ENCODE measurements around the gene PCMTD2. TPM values are rescaled to one million over a fixed set of nuclear protein-coding genes. Genes with fewer than 3 reads are reported as not detected.

Gene PCMTD2
- total RNA-seq, 1 experiment from 2014 or later: 52.0 TPM

GRCh38 chr20:64236137-64237088 is 19.1 kb upstream of the PCMTD2 start:
- Histone ChIP-seq H3T11ph (ENCODE audit: low read length) (no peak overlapping the region), H3K4ac (ENCODE audit: low read depth, low read length) (no peak overlapping the region), H3K23me2 (ENCODE audit: insufficient read length, low read depth, low read length, poor library complexity, severe bottlenecking) (no peaks in the 10 kb centered on the region), H3K9me3 (ENCODE audit: control insufficient read depth, low read depth, low read length) (no peaks in the 10 kb centered on the region), H3K27me3 (ENCODE audit: insufficient read depth, low read length) (no peaks in the 10 kb centered on the region), H2BK5ac (ENCODE audit: insufficient read length, low read length) (no peak overlapping the region), H2BK120ac (ENCODE audit: low read depth, low read length, poor library complexity, severe bottlenecking) (no peak overlapping the region), H3K14ac (ENCODE audit: insufficient read depth, low read length) (no peak overlapping the region), H2AFZ (ENCODE audit: low read length) (no peak overlapping the region), H3K79me2 (ENCODE audit: insufficient read depth, low read length) (no peaks in the 10 kb centered on the region), H3K4me2 (ENCODE audit: insufficient read depth, insufficient read length, low read length) (no peak overlapping the region), H3K27ac (ENCODE audit: insufficient read length, low read depth, low read length) (no peak overlapping the region), H3K9ac (ENCODE audit: extremely low read depth, insufficient read length, low read length) (no peak overlapping the region), H2BK20ac (ENCODE audit: low read depth, low read length, poor library complexity, severe bottlenecking) (no peak overlapping the region), H3K18ac (ENCODE audit: insufficient read length, low read depth, low read length) (no peak overlapping the region), H4K8ac (replicated peaks; ENCODE audit: insufficient read length, low read depth, low read length) (no peak overlapping the region), H4K20me1 (ENCODE audit: control insufficient read depth, insufficient read depth, insufficient read length) (no peaks in the 10 kb centered on the region), H2BK15ac (ENCODE audit: low read depth, low read length) (no peak overlapping the region), H3K23ac (ENCODE audit: insufficient read length, low read depth, low read length) (no peak overlapping the region), H4K5ac (ENCODE audit: insufficient read length, low read depth, low read length) (no peak overlapping the region), H3K4me1 (ENCODE audit: insufficient read depth, low read length) (no peaks in the 10 kb centered on the region), H2AK5ac (ENCODE audit: insufficient read length, low read length) (no peak overlapping the region), H4K91ac (ENCODE audit: insufficient read length, low read depth, low read length) (no peak overlapping the region), H3K56ac (ENCODE audit: insufficient read length, low read depth, low read length) (no peak overlapping the region), H3K79me1 (ENCODE audit: insufficient read depth, low read depth, low read length, poor library complexity, severe bottlenecking) (no peaks in the 10 kb centered on the region), H2BK12ac (ENCODE audit: insufficient read length, low read depth, low read length) (no peak overlapping the region)
- DNase-seq: no peak
- WGBS (ENCODE audit: extremely low coverage, insufficient read length, low lambda C conversion rate): no CpG with 5 or more reads among the region's 27 CpGs
- Mint-ChIP-seq H3K4me1 (peaks cover 0 to 4% of the 10 kb centered on the region in 2 experiments; a peak in 1 of 4 replicates), H3K27ac (no peak overlapping the region), H3K27me3 (ENCODE audit: low read depth) (peaks cover 10% of the 10 kb centered on the region), H3K36me3 (ENCODE audit: insufficient read depth in 1 of 3, low read depth in 3 of 3) (peaks cover 6 to 35% (median 13%) of the 10 kb centered on the region in 3 experiments; a peak in 5 of 7 replicates), H3K4me3 (no peak overlapping the region), H3K9me3 (peaks cover 34 to 40% of the 10 kb centered on the region in 2 experiments)
- no peak for TF ChIP-seq CTCF (conservative IDR thresholded peaks at IDR 0.05)
